DND-41 (cell line): ENCODE results near the gene WNT6.

Source experiments
- EZH2 ChIP-seq: IDR thresholded peaks from 3 replicates; pipeline ENCODE4 v1.6.1; 2012; ENCODE audit warnings: borderline replicate concordance, low read depth, mild to moderate bottlenecking, moderate library complexity, low read length, inconsistent platforms; ENCODE audit not compliant: severe bottlenecking
- TF ChIP-seq, protein P1 (sequence below): IDR thresholded peaks from 2 replicates; pipeline ENCODE4 v1.5.1; 2012; ENCODE audit warnings: borderline replicate concordance, low read length, moderate library complexity, mild to moderate bottlenecking; ENCODE audit not compliant: poor library complexity, severe bottlenecking; ENCODE audit errors: extremely low read depth

DNA sequence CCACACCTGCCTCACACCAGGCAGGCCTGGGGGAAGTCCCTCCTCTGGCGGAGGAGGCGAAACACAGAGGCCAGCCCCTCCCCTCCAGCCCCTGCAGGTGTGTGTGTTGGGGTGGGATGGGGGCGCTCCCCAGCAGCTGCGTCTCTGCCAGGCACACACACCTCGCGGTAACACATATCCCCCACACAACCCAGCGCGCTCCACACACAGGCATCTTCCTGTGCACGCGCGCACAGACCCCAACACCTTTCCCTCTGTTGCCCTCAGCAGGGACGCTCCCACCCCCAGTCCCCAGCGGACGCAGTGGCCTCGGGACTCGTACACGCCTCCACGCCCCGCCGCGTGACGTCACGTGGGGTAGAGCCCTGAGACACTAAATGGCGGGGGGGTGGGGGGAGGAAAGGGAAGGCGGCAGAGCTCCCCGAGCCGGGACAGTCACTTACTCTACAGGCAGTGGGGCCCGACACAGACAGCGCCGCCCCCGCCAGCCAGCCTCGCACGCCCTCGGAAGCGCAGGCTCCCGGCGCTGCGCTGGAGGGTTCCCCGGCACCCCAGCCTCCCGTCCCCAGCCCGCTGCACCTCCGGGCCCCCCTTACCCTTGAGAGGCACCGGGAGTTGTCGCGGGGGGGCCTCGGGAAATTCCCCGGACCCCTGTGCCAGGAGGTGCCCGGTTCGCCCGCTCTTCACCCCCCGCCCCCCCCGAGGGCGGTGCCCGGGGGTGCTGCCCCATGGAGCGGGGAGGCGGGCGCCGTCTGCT lies 20.7 kb downstream of the WNT6 start, which contains the start of gene WNT10A:
- TF ChIP-seq, protein P1, sequence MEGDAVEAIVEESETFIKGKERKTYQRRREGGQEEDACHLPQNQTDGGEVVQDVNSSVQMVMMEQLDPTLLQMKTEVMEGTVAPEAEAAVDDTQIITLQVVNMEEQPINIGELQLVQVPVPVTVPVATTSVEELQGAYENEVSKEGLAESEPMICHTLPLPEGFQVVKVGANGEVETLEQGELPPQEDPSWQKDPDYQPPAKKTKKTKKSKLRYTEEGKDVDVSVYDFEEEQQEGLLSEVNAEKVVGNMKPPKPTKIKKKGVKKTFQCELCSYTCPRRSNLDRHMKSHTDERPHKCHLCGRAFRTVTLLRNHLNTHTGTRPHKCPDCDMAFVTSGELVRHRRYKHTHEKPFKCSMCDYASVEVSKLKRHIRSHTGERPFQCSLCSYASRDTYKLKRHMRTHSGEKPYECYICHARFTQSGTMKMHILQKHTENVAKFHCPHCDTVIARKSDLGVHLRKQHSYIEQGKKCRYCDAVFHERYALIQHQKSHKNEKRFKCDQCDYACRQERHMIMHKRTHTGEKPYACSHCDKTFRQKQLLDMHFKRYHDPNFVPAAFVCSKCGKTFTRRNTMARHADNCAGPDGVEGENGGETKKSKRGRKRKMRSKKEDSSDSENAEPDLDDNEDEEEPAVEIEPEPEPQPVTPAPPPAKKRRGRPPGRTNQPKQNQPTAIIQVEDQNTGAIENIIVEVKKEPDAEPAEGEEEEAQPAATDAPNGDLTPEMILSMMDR = no peak
- no peak for TF ChIP-seq EZH2
